ENCODE results near the gene NRM.
"Not testable (repeated sequence)": the region's sequence is repeated elsewhere in the genome, so short reads cannot be mapped to it uniquely, and the experiment has no call there.

The NRM gene

GRCh38 chr6:30724906-30725667 is 34.3 kb upstream of the NRM start:
- no peak; the same call in 1 of the 2 replicates for TF ChIP-seq JUND (IDR thresholded peaks at IDR 0.05; ENCODE audit: low read depth)
- in situ Hi-C loops (cut with HindIII; ENCODE audit: low pct_unique_long_range_greater_than_20kb, low sequenced_read_pairs), result no loop called here

GRCh38 chr6:30723843-30724741 is 33.3 kb upstream of the NRM start:
- in situ Hi-C loops (cut with HindIII; ENCODE audit: low pct_unique_long_range_greater_than_20kb, low sequenced_read_pairs); DNase-seq (ENCODE audit: low read depth in 1 of 2, low spot score in 1 of 2): not testable (repeated sequence)

More at GRCh38 chr6:30724906-30725667, 34.3 kb upstream of the NRM start:
- DNase-seq (ENCODE audit: low read depth in 1 of 2, low spot score in 1 of 2), result no peak

- DNase-seq (ENCODE audit: low read depth in 1 of 2, low spot score in 1 of 2); in situ Hi-C loops (cut with HindIII; ENCODE audit: low pct_unique_long_range_greater_than_20kb, low sequenced_read_pairs): not testable (repeated sequence)
Observed at GRCh38 chr6:30723159-30723842, 32.5 kb upstream of the NRM start.

GRCh38 chr6:30722280-30723112 is 31.7 kb upstream of the NRM start:
- in situ Hi-C loops (cut with HindIII; ENCODE audit: low pct_unique_long_range_greater_than_20kb, low sequenced_read_pairs), result no loop called here
- TF ChIP-seq JUND (IDR thresholded peaks at IDR 0.05; ENCODE audit: low read depth), result no peak
- peak; percentile 53 to 94 for DNase-seq (ENCODE audit: low read depth in 1 of 2, low spot score in 1 of 2)

- in situ Hi-C loops (cut with HindIII; ENCODE audit: low pct_unique_long_range_greater_than_20kb, low sequenced_read_pairs); DNase-seq (ENCODE audit: low read depth in 1 of 2, low spot score in 1 of 2): not testable (repeated sequence)
Observed at GRCh38 chr6:30722025-30722279, 31.2 kb upstream of the NRM start.

DNA sequence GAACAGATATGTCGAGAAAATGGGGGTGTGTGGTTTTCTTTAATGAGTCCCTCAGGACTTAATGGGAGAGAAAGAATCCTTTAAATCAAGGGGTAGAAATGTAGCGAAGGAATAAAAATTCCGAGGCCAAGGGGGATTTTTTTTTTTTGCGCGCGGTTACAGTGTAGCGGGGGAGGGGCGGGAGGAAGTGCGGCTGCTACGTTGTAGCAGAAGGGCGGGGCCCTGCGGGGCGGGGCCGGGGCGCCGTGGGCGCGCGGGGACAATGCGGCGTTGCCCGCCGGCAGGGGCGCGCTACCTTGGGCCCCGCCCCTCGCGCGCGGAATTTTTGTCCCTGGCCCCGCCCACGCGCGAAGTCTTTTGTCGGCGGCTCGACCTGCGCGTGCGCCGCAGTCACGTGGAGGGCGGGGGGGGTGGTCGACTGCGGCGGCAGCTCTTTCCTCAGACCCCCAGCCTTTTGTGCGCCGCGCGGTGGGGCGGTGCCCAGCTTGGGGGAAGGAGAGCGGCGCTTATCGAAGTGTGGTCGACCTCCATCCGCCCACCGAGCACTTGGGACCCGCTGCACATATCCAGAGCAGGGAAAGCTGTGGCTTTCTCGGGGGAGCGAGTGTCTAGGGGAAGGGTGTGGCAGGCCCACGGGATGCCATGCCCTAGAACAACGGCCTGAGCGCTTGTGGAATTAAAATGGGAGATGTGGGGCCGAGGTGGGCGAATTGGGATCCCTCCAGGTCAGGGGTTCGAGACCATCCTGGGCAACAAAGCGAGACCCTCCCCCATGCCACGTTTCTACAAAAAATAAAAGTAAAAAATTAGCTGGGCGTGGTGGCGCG is 30.6 kb upstream of the NRM start:
- TF ChIP-seq JUND (IDR thresholded peaks at IDR 0.05; ENCODE audit: low read depth), result no peak
- DNase-seq (ENCODE audit: low read depth in 1 of 2, low spot score in 1 of 2), result peak; percentile 68 to 94
- in situ Hi-C loops (cut with HindIII; ENCODE audit: low pct_unique_long_range_greater_than_20kb, low sequenced_read_pairs), result no loop called here

DNA sequence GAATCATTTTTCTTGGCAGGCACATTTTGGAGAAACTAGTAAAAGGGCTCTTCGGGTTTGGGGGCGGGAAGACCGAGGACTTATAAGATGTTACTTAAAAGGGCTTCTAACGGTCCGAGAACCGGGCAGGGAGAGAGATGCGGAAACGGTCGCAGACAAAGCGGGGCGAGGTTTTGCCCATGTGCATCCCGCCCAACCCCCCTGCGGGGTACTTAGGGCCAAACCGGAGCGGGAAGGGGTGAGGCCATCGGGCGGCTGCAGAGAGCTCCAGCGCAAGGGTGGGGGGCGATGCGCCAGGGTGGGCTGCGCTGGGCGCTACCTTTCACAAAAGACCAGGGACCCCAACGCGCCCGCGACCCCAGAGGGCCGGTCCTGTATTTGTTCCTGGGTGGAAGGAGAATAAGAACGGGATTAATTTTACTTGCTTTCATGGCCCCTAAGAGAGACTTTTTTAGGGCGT is 30.0 kb upstream of the NRM start:
- no peak for TF ChIP-seq JUND (IDR thresholded peaks at IDR 0.05; ENCODE audit: low read depth)
- peak in 1 of 2 experiments; percentile 70 for DNase-seq (ENCODE audit: low read depth in 1 of 2, low spot score in 1 of 2)
- in situ Hi-C loops (cut with HindIII; ENCODE audit: low pct_unique_long_range_greater_than_20kb, low sequenced_read_pairs), result no loop called here

DNA sequence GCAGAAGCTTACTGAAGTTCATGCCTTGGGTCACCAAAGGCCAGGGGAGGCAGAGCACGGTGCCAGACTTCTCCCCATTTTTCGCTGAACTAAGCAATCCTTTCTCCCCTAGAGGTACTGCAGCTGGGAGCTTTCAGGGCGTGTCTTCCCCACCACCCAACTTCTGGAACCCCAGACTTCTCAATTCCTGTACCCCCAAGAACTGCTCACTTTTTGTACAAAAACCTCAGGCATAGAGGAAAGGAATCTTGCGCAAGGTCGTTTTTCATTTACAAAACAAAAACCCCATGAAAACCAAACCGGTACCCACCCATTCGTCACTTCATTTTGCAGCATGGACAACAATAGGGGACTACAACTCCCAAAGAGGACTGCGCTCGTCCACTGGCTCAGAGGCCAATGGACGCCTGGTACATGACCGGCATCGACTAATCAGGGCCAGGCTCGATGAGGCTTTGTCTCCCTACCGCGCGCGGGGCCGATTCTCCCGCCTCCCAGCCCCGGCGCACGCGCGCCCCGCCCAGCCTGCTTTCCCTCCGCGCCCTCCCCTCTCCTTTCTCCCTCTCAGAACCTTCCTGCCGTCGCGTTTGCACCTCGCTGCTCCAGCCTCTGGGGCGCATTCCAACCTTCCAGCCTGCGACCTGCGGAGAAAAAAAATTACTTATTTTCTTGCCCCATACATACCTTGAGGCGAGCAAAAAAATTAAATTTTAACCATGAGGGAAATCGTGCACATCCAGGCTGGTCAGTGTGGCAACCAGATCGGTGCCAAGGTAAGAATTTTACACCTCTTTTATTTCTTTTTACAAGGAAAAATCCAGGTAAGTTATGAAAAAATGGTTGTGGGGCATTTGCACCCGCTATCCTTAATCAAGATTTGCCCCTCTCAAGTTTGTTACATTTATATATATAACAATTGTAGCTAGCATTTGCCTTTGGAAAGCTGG is 29.3 kb upstream of the NRM start, which contains the start of gene TUBB:
Gene TUBB, plus strand, starts transcription at position 562 of the 947 bp plus-strand sequence. Its CDS starts 155 bp downstream, at position 717.
- peak; percentile 87 to 99 for DNase-seq (ENCODE audit: low read depth in 1 of 2, low spot score in 1 of 2)
- in situ Hi-C loops (cut with HindIII; ENCODE audit: low pct_unique_long_range_greater_than_20kb, low sequenced_read_pairs), result no loop called here
- no peak for TF ChIP-seq JUND (IDR thresholded peaks at IDR 0.05; ENCODE audit: low read depth)

DNA sequence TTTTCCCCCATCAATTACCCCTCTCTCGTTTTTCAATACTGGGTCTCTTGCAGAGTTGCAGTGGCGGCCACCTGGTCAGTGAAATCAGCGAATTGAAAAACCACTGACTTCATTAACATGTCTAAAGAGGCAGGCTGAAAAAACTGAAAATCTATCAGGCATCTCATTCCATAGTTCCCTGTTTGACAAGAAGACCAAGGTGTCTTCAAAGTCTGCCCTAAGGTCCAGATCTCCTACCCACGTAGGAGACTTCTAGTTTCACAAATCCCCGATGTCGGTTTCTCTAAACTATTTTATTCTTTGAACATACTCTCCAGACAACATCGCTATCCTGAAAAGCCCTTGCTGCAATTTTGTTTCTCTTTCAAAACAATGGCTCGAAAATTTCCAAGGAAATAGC is 28.6 kb upstream of the NRM start:
- no peak for DNase-seq (ENCODE audit: low read depth in 1 of 2, low spot score in 1 of 2)
- in situ Hi-C loops (cut with HindIII; ENCODE audit: low pct_unique_long_range_greater_than_20kb, low sequenced_read_pairs), result no loop called here

DNA sequence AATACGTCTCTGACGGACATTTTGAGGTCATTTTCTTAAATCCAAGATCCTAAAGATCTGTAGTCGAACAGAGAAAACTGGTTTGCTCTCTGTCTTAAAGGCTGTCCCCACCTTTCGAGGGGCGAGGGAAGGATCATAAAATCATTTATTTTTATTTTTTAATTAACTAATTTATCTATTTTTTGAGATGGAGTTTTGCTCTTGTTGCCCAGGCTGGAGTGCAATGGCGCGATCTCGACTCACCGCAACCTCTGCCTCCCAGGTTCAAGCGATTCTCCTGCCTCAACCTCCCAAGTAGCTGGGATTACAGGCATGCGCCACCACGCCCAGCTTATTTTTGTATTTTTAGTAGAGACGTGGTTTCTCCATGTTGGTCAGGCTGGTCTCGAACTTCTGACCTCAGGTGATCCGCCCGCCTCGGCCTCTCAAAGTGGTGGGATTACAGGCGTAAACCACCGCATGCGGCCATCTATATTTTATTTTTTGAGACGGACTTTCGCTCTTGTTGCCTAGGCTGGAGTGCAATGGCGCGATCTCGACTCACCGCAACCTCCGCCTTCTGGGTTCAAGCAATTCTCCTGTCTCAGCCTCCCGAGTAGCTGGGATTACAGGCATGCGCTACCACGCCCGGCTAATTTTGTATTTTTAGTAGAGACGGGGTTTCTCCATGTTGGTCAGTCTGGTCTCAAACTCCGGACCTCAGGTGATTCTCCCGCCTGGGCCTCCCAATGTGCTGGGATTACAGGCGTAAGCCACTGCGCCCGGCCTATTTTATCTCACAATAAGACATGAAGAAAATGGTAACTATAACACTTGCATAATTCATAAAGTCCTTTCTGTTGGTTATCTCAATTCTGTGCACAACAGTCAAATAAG is 27.3 kb upstream of the NRM start:
- DNase-seq (ENCODE audit: low read depth in 1 of 2, low spot score in 1 of 2); in situ Hi-C loops (cut with HindIII; ENCODE audit: low pct_unique_long_range_greater_than_20kb, low sequenced_read_pairs): not testable (repeated sequence)

More for the DNA sequence above, 28.6 kb upstream of the NRM start:
- no peak for TF ChIP-seq JUND (IDR thresholded peaks at IDR 0.05; ENCODE audit: low read depth)
